Hepatocyte (in vitro differentiated cells): ENCODE results near the gene MAGEF1. TPM values are rescaled to one million over a fixed set of nuclear protein-coding genes. Genes with fewer than 3 reads are reported as not detected.

Source experiments
- DNase-seq: peaks from one replicate; pipeline ENCODE4 v3.0.0-alpha.2; 2016; ENCODE audit warnings: low spot score
- H2AFZ ChIP-seq: fragments of 200-600 bp; sonication (generic); 2 replicates; pipeline ENCODE4 v1.6.0; 2016; ENCODE audit warnings: antibody characterized with exemption, mild to moderate bottlenecking
- H3K27ac ChIP-seq: fragments of 200-600 bp; sonication (generic); 2 replicates; pipeline ENCODE4 v1.5.1; 2016; ENCODE audit warnings: mild to moderate bottlenecking
- H3K27me3 ChIP-seq: fragments of 200-600 bp; sonication (generic); 2 replicates; pipeline ENCODE4 v1.6.1; 2016
- H3K36me3 ChIP-seq: fragments of 200-600 bp; sonication (generic); replicated peaks from 2 replicates; pipeline ENCODE4 v1.5.1; 2016; ENCODE audit warnings: low read depth; ENCODE audit not compliant: insufficient read depth
- H3K4me1 ChIP-seq: fragments of 200-600 bp; sonication (generic); 2 replicates; pipeline ENCODE4 v1.5.1; 2016; ENCODE audit warnings: mild to moderate bottlenecking, moderate library complexity; ENCODE audit not compliant: insufficient read depth
- H3K4me2 ChIP-seq: fragments of 200-600 bp; sonication (generic); 2 replicates; pipeline ENCODE4 v1.6.0; 2016
- H3K4me3 ChIP-seq: fragments of 200-600 bp; sonication (generic); 2 replicates; pipeline ENCODE4 v1.5.1; 2016; ENCODE audit warnings: mild to moderate bottlenecking
- H3K79me2 ChIP-seq: fragments of 200-600 bp; sonication (generic); 2 replicates; pipeline ENCODE4 v1.6.0; 2017; ENCODE audit warnings: mild to moderate bottlenecking
- H3K9me2 ChIP-seq: fragments of 200-600 bp; sonication (generic); replicated peaks from 2 replicates; pipeline ENCODE4 v1.6.0; 2017; ENCODE audit warnings: mild to moderate bottlenecking; ENCODE audit not compliant: insufficient read depth
- H3K9me3 ChIP-seq: fragments of 200-600 bp; sonication (generic); 2 replicates; pipeline ENCODE4 v1.5.1; 2016; ENCODE audit warnings: low read depth, mild to moderate bottlenecking
- H4K20me1 ChIP-seq: fragments of 200-600 bp; sonication (generic); 2 replicates; pipeline ENCODE4 v1.6.0; 2016; ENCODE audit warnings: mild to moderate bottlenecking; ENCODE audit not compliant: insufficient read depth, poor library complexity, severe bottlenecking
- CTCF ChIP-seq: fragments of 200-600 bp; sonication (generic); IDR thresholded peaks from 2 replicates; pipeline ENCODE4 v1.5.1; 2016; ENCODE audit warnings: antibody characterized with exemption, mild to moderate bottlenecking; ENCODE audit not compliant: poor library complexity
- EZH2 ChIP-seq: fragments of 200-600 bp; sonication (generic); IDR thresholded peaks from 2 replicates; pipeline ENCODE4 v1.6.1; 2016; ENCODE audit warnings: antibody characterized with exemption, mild to moderate bottlenecking, borderline replicate concordance
- EZH2phosphoT487 ChIP-seq: fragments of 200-600 bp; sonication (generic); IDR thresholded peaks from one replicate; pipeline ENCODE4 v1.6.1; 2018; ENCODE audit warnings: antibody characterized with exemption, mild to moderate bottlenecking, low read depth, moderate library complexity; ENCODE audit not compliant: unreplicated experiment, severe bottlenecking
- WGBS: methylation state at CpG from one replicate; pipeline ENCODE4 v1.1.6; 2016; ENCODE audit warnings: low lambda C conversion rate; ENCODE audit errors: missing lambda C conversion rate; 5-methylcytosine and 5-hydroxymethylcytosine counted together
- polyA plus RNA-seq: library from polyadenylated mRNA; unstranded; fragments of >200 nt; fragmentation: Nextera tagmentation; extraction: Ambion mirVana; gene quantifications from 2 replicates; pipeline ENCODE4 v1.2.1, GENCODE V29; 2016
- total RNA-seq: library from RNA; depleted of rRNA; stranded (reverse); fragments of >200 nt; gene quantifications from 2 replicates; pipeline ENCODE4 v1.2.3, GENCODE V29; 2014

Gene MAGEF1
- total and polyA plus RNA-seq, 2 experiments from 2014 or later, result 57.6 to 74.4 TPM

GRCh38 chr3:184748219-184749135, 36.6 kb upstream of the MAGEF1 start:
- TF ChIP-seq EZH2phosphoT487, result no peak
- peak; percentile 55 for TF ChIP-seq CTCF
- TF ChIP-seq EZH2, result no peak
- H3K36me3 ChIP-seq, result no peaks in the 10 kb centered on the region
- peak overlapping the region; percentile 9 for H3K27ac ChIP-seq
- H3K4me3 ChIP-seq, result no peak overlapping the region
- H3K9me3 ChIP-seq, result no peaks in the 10 kb centered on the region
- H3K79me2 ChIP-seq, result no peaks in the 10 kb centered on the region
- H3K27me3 ChIP-seq, result no peaks in the 10 kb centered on the region
- no peaks in the 10 kb centered on the region for H3K9me2 ChIP-seq
- no peak overlapping the region for H3K4me2 ChIP-seq
- H3K4me1 ChIP-seq, result peaks cover 9% of the 10 kb centered on the region
- WGBS, result 60% methylated on average over 8 of the region's 8 CpGs
- peak; percentile 70 for DNase-seq
- H2AFZ ChIP-seq, result no peak overlapping the region
- no peaks in the 10 kb centered on the region for H4K20me1 ChIP-seq

- no peaks in the 10 kb centered on the region for H3K27me3 ChIP-seq
- 90% methylated on average over 14 of the region's 14 CpGs for WGBS
- no peak overlapping the region for H3K27ac ChIP-seq
- no peaks in the 10 kb centered on the region for H3K9me2 ChIP-seq
- no peak overlapping the region for H2AFZ ChIP-seq
- H3K4me1 ChIP-seq, result peaks cover 21% of the 10 kb centered on the region
- no peaks in the 10 kb centered on the region for H3K9me3 ChIP-seq
- no peaks in the 10 kb centered on the region for H4K20me1 ChIP-seq
- DNase-seq, result no peak
- H3K4me3 ChIP-seq, result no peak overlapping the region
- no peak for TF ChIP-seq CTCF
- no peak for TF ChIP-seq EZH2phosphoT487
- H3K4me2 ChIP-seq, result no peak overlapping the region
- H3K36me3 ChIP-seq, result no peaks in the 10 kb centered on the region
- no peaks in the 10 kb centered on the region for H3K79me2 ChIP-seq
These were observed 34.6 kb upstream of the MAGEF1 start for GRCh38 chr3:184746131-184747120.

- H3K27me3 ChIP-seq, result no peaks in the 10 kb centered on the region
- no peak overlapping the region for H3K4me3 ChIP-seq
- H3K4me1 ChIP-seq, result peaks cover 17% of the 10 kb centered on the region
- TF ChIP-seq EZH2, result no peak
- H3K36me3 ChIP-seq, result no peaks in the 10 kb centered on the region
- H3K27ac ChIP-seq, result no peak overlapping the region
- no peak for DNase-seq
- WGBS, result 95% methylated on average over 11 of the region's 11 CpGs
- H3K4me2 ChIP-seq, result no peak overlapping the region
- H2AFZ ChIP-seq, result no peak overlapping the region
- no peaks in the 10 kb centered on the region for H3K9me2 ChIP-seq
- H4K20me1 ChIP-seq, result no peaks in the 10 kb centered on the region
- H3K9me3 ChIP-seq, result no peaks in the 10 kb centered on the region
- H3K79me2 ChIP-seq, result no peaks in the 10 kb centered on the region
These were observed 33.7 kb upstream of the MAGEF1 start for GRCh38 chr3:184745526-184745925.

GRCh38 chr3:184743248-184743647, 31.4 kb upstream of the MAGEF1 start:
- TF ChIP-seq CTCF (no peak), EZH2 (no peak)
- no peaks in the 10 kb centered on the region for H3K36me3 ChIP-seq
- no peaks in the 10 kb centered on the region for H3K9me3 ChIP-seq
- no peak overlapping the region for H3K4me2 ChIP-seq
- H4K20me1 ChIP-seq, result no peaks in the 10 kb centered on the region
- H3K27me3 ChIP-seq, result no peaks in the 10 kb centered on the region
- H3K4me1 ChIP-seq, result peaks cover 18% of the 10 kb centered on the region
- no peak for DNase-seq
- peak overlapping the region; percentile 82 for H3K27ac ChIP-seq
- no peak overlapping the region for H2AFZ ChIP-seq
- H3K4me3 ChIP-seq, result no peak overlapping the region
- no peaks in the 10 kb centered on the region for H3K79me2 ChIP-seq
- 89% methylated on average over 3 of the region's 3 CpGs for WGBS
- no peaks in the 10 kb centered on the region for H3K9me2 ChIP-seq
